Measurements from ENCODE around the gene RAI14. TPM values are rescaled to one million over a fixed set of nuclear protein-coding genes. Genes with fewer than 3 reads are reported as not detected.

RAI14 gene
- polyA plus RNA-seq (2013, experiment 1 of 2): 76.7 TPM
- polyA plus RNA-seq (2013, experiment 2 of 2): 79.3 TPM

GRCh38 chr5:34656001-34656699, at the start of gene RAI14:
TSS of gene RAI14 (plus strand) at chr5:34656328. CDS start at chr5:34686920, 30,592 bp downstream.
- Histone ChIP-seq H3K36me3 (ENCODE audit: control insufficient read depth, insufficient read depth, low read length) (peaks cover 11% of the 10 kb centered on the region), H3K4me1 (ENCODE audit: control insufficient read depth, insufficient read depth, low read length, poor library complexity, severe bottlenecking) (no peaks in the 10 kb centered on the region), H3K27ac (ENCODE audit: low read depth, low read length, severe bottlenecking) (peak within 1 kb of the TSS; percentile 91), H3K4me3 (ENCODE audit: extremely low read depth, insufficient read depth, low read length, poor library complexity, severe bottlenecking) (peak within 1 kb of the TSS; percentile 91), H3K9me3 (ENCODE audit: control insufficient read depth, low read length) (no peaks in the 10 kb centered on the region)
- WGBS, 2 experiments (ENCODE audit: insufficient coverage in 2 of 2): 0 to 1% methylated on average over 19 to 41 of the region's 79 CpGs

- Histone ChIP-seq H3K9me3 (ENCODE audit: control insufficient read depth, low read length) (no peaks in the 10 kb centered on the region), H3K36me3 (ENCODE audit: control insufficient read depth, insufficient read depth, low read length) (no peaks in the 10 kb centered on the region), H3K4me1 (ENCODE audit: control insufficient read depth, insufficient read depth, low read length, poor library complexity, severe bottlenecking) (peaks cover 25% of the 10 kb centered on the region), H3K4me3 (ENCODE audit: extremely low read depth, insufficient read depth, low read length, poor library complexity, severe bottlenecking) (no peak overlapping the region), H3K27ac (ENCODE audit: low read depth, low read length, severe bottlenecking) (no peak overlapping the region)
- WGBS, 2 experiments (ENCODE audit: insufficient coverage in 2 of 2): 33 to 75% methylated on average over 1 to 2 of the region's 3 CpGs
These were observed 47.8 kb upstream of the RAI14 start for GRCh38 chr5:34608368-34608767.

GRCh38 chr5:34608859-34609648, 47.1 kb upstream of the RAI14 start:
- H3K36me3 ChIP-seq (ENCODE audit: control insufficient read depth, insufficient read depth, low read length): no peaks in the 10 kb centered on the region
- peak overlapping the region; percentile 78 for H3K27ac ChIP-seq (ENCODE audit: low read depth, low read length, severe bottlenecking)
- no peaks in the 10 kb centered on the region for H3K9me3 ChIP-seq (ENCODE audit: control insufficient read depth, low read length)
- H3K4me3 ChIP-seq (ENCODE audit: extremely low read depth, insufficient read depth, low read length, poor library complexity, severe bottlenecking): no peak overlapping the region
- H3K4me1 ChIP-seq (ENCODE audit: control insufficient read depth, insufficient read depth, low read length, poor library complexity, severe bottlenecking): peaks cover 25% of the 10 kb centered on the region
- WGBS, 2 experiments (ENCODE audit: insufficient coverage in 2 of 2): 80% methylated on average over 1 to 2 of the region's 3 CpGs

- WGBS, 2 experiments (ENCODE audit: insufficient coverage in 2 of 2): 20 to 43% methylated on average over 1 of the region's 6 CpGs
- no peaks in the 10 kb centered on the region for H3K36me3 ChIP-seq (ENCODE audit: control insufficient read depth, insufficient read depth, low read length)
- H3K27ac ChIP-seq (ENCODE audit: low read depth, low read length, severe bottlenecking): peak overlapping the region; percentile 78
- no peaks in the 10 kb centered on the region for H3K9me3 ChIP-seq (ENCODE audit: control insufficient read depth, low read length)
- peaks cover 25% of the 10 kb centered on the region for H3K4me1 ChIP-seq (ENCODE audit: control insufficient read depth, insufficient read depth, low read length, poor library complexity, severe bottlenecking)
- no peak overlapping the region for H3K4me3 ChIP-seq (ENCODE audit: extremely low read depth, insufficient read depth, low read length, poor library complexity, severe bottlenecking)
These were observed 46.1 kb upstream of the RAI14 start for GRCh38 chr5:34609951-34610441.

GRCh38 chr5:34610546-34610945, 45.6 kb upstream of the RAI14 start:
- H3K36me3 ChIP-seq (ENCODE audit: control insufficient read depth, insufficient read depth, low read length): no peaks in the 10 kb centered on the region
- H3K27ac ChIP-seq (ENCODE audit: low read depth, low read length, severe bottlenecking): no peak overlapping the region
- H3K4me3 ChIP-seq (ENCODE audit: extremely low read depth, insufficient read depth, low read length, poor library complexity, severe bottlenecking): no peak overlapping the region
- H3K9me3 ChIP-seq (ENCODE audit: control insufficient read depth, low read length): no peaks in the 10 kb centered on the region
- H3K4me1 ChIP-seq (ENCODE audit: control insufficient read depth, insufficient read depth, low read length, poor library complexity, severe bottlenecking): peaks cover 25% of the 10 kb centered on the region

GRCh38 chr5:34611464-34612415, 44.4 kb upstream of the RAI14 start:
- WGBS, 2 experiments (ENCODE audit: insufficient coverage in 2 of 2): 91 to 94% methylated on average over 7 to 9 of the region's 9 CpGs
- no peak overlapping the region for H3K4me3 ChIP-seq (ENCODE audit: extremely low read depth, insufficient read depth, low read length, poor library complexity, severe bottlenecking)
- no peaks in the 10 kb centered on the region for H3K36me3 ChIP-seq (ENCODE audit: control insufficient read depth, insufficient read depth, low read length)
- no peaks in the 10 kb centered on the region for H3K9me3 ChIP-seq (ENCODE audit: control insufficient read depth, low read length)
- H3K4me1 ChIP-seq (ENCODE audit: control insufficient read depth, insufficient read depth, low read length, poor library complexity, severe bottlenecking): peaks cover 25% of the 10 kb centered on the region
- no peak overlapping the region for H3K27ac ChIP-seq (ENCODE audit: low read depth, low read length, severe bottlenecking)

- Histone ChIP-seq H3K27ac (ENCODE audit: low read depth, low read length, severe bottlenecking) (no peak overlapping the region), H3K9me3 (ENCODE audit: control insufficient read depth, low read length) (no peaks in the 10 kb centered on the region), H3K36me3 (ENCODE audit: control insufficient read depth, insufficient read depth, low read length) (no peaks in the 10 kb centered on the region), H3K4me1 (ENCODE audit: control insufficient read depth, insufficient read depth, low read length, poor library complexity, severe bottlenecking) (peaks cover 4% of the 10 kb centered on the region), H3K4me3 (ENCODE audit: extremely low read depth, insufficient read depth, low read length, poor library complexity, severe bottlenecking) (no peak overlapping the region)
- no CpG with 5 or more reads among the region's 1 CpG for WGBS, 2 experiments (ENCODE audit: insufficient coverage in 2 of 2)
These were observed 39.5 kb upstream of the RAI14 start for GRCh38 chr5:34616651-34617050.

GRCh38 chr5:34618371-34619065, 37.6 kb upstream of the RAI14 start:
- Histone ChIP-seq H3K4me3 (ENCODE audit: extremely low read depth, insufficient read depth, low read length, poor library complexity, severe bottlenecking) (no peak overlapping the region), H3K4me1 (ENCODE audit: control insufficient read depth, insufficient read depth, low read length, poor library complexity, severe bottlenecking) (peaks cover 4% of the 10 kb centered on the region), H3K36me3 (ENCODE audit: control insufficient read depth, insufficient read depth, low read length) (no peaks in the 10 kb centered on the region), H3K9me3 (ENCODE audit: control insufficient read depth, low read length) (no peaks in the 10 kb centered on the region), H3K27ac (ENCODE audit: low read depth, low read length, severe bottlenecking) (no peak overlapping the region)
- WGBS, 2 experiments (ENCODE audit: insufficient coverage in 2 of 2): 87 to 92% methylated on average over 4 of the region's 4 CpGs

GRCh38 chr5:34620185-34620584, 35.9 kb upstream of the RAI14 start:
- H3K9me3 ChIP-seq (ENCODE audit: control insufficient read depth, low read length): no peaks in the 10 kb centered on the region
- 97 to 100% methylated on average over 3 to 5 of the region's 5 CpGs for WGBS, 2 experiments (ENCODE audit: insufficient coverage in 2 of 2)
- no peaks in the 10 kb centered on the region for H3K36me3 ChIP-seq (ENCODE audit: control insufficient read depth, insufficient read depth, low read length)
- no peak overlapping the region for H3K27ac ChIP-seq (ENCODE audit: low read depth, low read length, severe bottlenecking)
- no peak overlapping the region for H3K4me3 ChIP-seq (ENCODE audit: extremely low read depth, insufficient read depth, low read length, poor library complexity, severe bottlenecking)
- H3K4me1 ChIP-seq (ENCODE audit: control insufficient read depth, insufficient read depth, low read length, poor library complexity, severe bottlenecking): peaks cover 4% of the 10 kb centered on the region

Data from mesodermal cell (in vitro differentiated cells).